ENCODE data around the gene OLFM1.

GRCh38 chr9:135076876-135077430, 10.5 kb upstream of the OLFM1 start:
- no peak for TF ChIP-seq MAX (IDR thresholded peaks at IDR 0.05)
- TF ChIP-seq CTCF (IDR thresholded peaks at IDR 0.05; ENCODE audit: low read depth, low read length, missing input control), result no peak
- no peak for TF ChIP-seq RAD21 (IDR thresholded peaks at IDR 0.05)
- no peak for TF ChIP-seq REST (IDR thresholded peaks at IDR 0.05)
- TF ChIP-seq HNF4A (conservative IDR thresholded peaks at IDR 0.05), result no peak
- TF ChIP-seq RXRA (IDR thresholded peaks at IDR 0.05), result no peak
- TF ChIP-seq SP1 (IDR thresholded peaks at IDR 0.05), result no peak
- TF ChIP-seq GABPA (IDR thresholded peaks at IDR 0.05 in 1 of 2, conservative IDR thresholded peaks at IDR 0.05 in 1 of 2), result no peak
- no peak for TF ChIP-seq YY1 (IDR thresholded peaks at IDR 0.05)
- no peak for TF ChIP-seq TAF1 (conservative IDR thresholded peaks at IDR 0.05)
- no peak for TF ChIP-seq JUND (IDR thresholded peaks at IDR 0.05)
- TF ChIP-seq EGR1 (IDR thresholded peaks at IDR 0.05; ENCODE audit: low read depth in 2 of 2), result no peak
- no peak for TF ChIP-seq ATF3 (IDR thresholded peaks at IDR 0.05)

Data from liver (tissue), 3 donors.